NB4 (cell line): ENCODE results near the gene ROPN1L.
"Not testable (repeated sequence)": the region's sequence is repeated elsewhere in the genome, so short reads cannot be mapped to it uniquely, and the experiment has no call there.

ENCODE experiments used
- DNase-seq: peaks from one replicate; pipeline ENCODE4 v3.0.0; 2010; ENCODE audit warnings: low read depth
- H3K4me3 ChIP-seq: one replicate; pipeline ENCODE4 v1.5.1; 2011; ENCODE audit warnings: mild to moderate bottlenecking, low read depth, low read length, moderate library complexity
- MYC ChIP-seq: IDR thresholded peaks from 2 replicates; pipeline ENCODE4 v1.6.1; 2011; ENCODE audit warnings: low read depth, low read length
- POLR2A ChIP-seq: IDR thresholded peaks from 2 replicates; pipeline ENCODE4 v1.6.1; 2011; ENCODE audit warnings: mild to moderate bottlenecking; ENCODE audit not compliant: insufficient read length; ENCODE audit errors: extremely low read depth
- TF ChIP-seq, protein P1 (sequence below): IDR thresholded peaks from 2 replicates; pipeline ENCODE4 v1.6.1; 2011; ENCODE audit warnings: low read depth, low read length
- TF ChIP-seq, protein P2 (sequence below): IDR thresholded peaks from one replicate; pipeline ENCODE4 v1.5.1; 2012; ENCODE audit warnings: low read depth, low read length

The ROPN1L gene

GRCh38 chr5:10441083-10441991, at the start of gene ROPN1L:
Gene ROPN1L (plus strand): TSS chr5:10441879. CDS start chr5:10442168, 289 bp downstream.
- no peak for TF ChIP-seq MYC
- TF ChIP-seq, protein P1, sequence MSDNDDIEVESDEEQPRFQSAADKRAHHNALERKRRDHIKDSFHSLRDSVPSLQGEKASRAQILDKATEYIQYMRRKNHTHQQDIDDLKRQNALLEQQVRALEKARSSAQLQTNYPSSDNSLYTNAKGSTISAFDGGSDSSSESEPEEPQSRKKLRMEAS, result peak; percentile 61
- peak; percentile 95 for DNase-seq
- peak within 1 kb of the TSS; percentile 87 for H3K4me3 ChIP-seq

DNA sequence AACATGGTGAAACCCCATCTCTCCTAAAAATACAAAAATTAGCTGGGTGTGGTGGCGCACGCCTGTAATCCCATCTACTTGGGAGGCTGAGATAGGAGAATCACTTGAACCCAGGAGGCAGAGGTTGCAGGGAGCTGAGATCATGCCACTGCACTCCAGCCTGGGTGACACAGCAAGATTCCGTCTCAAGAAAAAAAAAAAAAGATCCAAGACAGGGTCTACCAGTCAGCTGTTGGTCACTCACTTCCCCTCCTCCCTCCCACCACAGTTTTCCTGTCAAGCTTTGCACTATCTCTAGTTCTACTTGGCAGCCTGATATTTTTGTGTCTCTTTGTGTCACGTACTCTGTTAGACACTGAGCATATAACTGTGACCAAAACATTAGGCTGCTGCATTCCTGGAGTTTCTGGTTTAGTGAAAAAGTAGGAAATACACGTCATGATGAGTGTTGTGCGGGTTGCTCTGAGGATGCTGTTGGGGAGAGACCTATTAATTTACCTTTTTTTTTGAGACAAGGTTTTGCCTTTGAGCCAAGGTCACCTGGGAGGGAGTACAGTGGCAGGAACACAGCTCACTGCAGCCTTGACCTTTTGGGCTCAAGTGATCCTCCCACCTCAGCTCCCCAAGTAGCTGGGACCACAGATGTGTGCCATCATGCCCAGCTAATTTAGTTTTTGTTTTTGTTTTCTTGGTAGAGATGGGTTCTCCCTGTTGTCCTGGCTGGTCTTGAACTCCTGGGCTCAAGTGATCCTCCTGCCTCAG, 48.9 kb upstream of the ROPN1L start:
- DNase-seq, result not testable (repeated sequence)

DNA sequence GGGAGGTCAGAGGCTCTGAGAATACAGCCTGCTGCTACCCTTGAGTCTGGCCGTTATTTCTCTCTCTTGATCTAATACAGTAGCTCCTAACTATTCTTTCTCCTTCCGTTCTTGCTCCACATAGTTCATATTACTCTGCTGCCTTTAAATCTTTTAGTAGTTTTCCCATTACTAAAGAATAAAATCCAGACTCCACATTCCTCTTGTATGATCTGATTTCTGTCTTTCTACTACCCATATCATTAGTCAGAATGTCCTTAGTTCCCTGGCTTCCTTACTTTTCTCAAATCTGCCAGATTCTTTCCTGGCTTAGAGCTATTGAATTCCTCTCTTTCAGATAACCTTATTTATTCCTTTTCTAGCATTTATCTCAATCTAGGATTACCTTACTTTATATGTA, 48.2 kb upstream of the ROPN1L start:
- no peak overlapping the region for H3K4me3 ChIP-seq
- TF ChIP-seq POLR2A, result no peak
- TF ChIP-seq, protein P1, result no peak
- TF ChIP-seq, protein P2, sequence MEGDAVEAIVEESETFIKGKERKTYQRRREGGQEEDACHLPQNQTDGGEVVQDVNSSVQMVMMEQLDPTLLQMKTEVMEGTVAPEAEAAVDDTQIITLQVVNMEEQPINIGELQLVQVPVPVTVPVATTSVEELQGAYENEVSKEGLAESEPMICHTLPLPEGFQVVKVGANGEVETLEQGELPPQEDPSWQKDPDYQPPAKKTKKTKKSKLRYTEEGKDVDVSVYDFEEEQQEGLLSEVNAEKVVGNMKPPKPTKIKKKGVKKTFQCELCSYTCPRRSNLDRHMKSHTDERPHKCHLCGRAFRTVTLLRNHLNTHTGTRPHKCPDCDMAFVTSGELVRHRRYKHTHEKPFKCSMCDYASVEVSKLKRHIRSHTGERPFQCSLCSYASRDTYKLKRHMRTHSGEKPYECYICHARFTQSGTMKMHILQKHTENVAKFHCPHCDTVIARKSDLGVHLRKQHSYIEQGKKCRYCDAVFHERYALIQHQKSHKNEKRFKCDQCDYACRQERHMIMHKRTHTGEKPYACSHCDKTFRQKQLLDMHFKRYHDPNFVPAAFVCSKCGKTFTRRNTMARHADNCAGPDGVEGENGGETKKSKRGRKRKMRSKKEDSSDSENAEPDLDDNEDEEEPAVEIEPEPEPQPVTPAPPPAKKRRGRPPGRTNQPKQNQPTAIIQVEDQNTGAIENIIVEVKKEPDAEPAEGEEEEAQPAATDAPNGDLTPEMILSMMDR, result no peak
- no peak for TF ChIP-seq MYC
- DNase-seq, result no peak

More for the DNA sequence above, 48.9 kb upstream of the ROPN1L start:
- not testable (repeated sequence) for H3K4me3 ChIP-seq

GRCh38 chr5:10396552-10396951, 45.1 kb upstream of the ROPN1L start:
- TF ChIP-seq MYC (no peak), POLR2A (no peak)
- TF ChIP-seq, protein P1, result no peak
- TF ChIP-seq, protein P2, result no peak

DNA sequence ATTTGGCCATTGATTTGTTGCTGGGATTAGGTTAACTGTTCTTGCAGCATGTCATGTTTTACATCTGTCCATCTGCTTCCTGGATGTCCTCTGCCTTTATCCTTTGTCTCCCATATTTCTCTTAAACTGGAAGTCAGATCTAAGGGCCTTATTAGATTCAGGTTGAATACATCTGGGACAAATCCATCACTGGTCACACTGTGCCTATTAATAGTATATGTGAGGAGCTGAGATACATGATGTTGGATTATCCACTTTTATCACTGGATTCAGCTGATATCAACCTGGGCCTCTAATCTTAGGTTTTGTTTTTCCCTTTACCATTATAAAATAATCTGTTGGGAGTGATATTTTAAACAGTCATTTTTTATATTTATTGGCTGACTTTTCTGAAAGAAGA, 41.8 kb upstream of the ROPN1L start:
- DNase-seq, result no peak
- TF ChIP-seq, protein P2, result no peak
- no peak for TF ChIP-seq MYC
- TF ChIP-seq, protein P1, result no peak
- no peak for TF ChIP-seq POLR2A

More at GRCh38 chr5:10396552-10396951, 45.1 kb upstream of the ROPN1L start:
- H3K4me3 ChIP-seq, result no peak overlapping the region
- no peak for DNase-seq

DNA sequence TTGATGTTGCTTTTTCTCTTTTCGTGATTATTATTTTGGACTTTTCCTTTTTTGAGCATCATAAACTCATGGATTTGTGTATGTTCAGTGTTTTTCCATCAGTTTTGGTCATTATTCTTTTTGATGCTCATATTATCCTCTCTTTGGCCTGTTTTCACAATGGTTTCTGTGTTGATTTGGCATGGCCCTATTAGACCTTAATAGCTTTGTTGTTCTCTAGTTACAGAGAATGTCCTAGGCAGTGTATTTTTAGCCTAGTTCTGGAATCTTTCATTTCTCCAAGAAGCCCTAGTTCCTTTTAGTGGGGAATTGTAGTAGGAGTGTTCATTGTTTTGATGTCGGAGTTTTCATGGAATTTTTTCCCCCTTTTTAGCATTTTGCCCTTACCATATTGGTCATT, 41.3 kb upstream of the ROPN1L start:
- no peak for DNase-seq
- H3K4me3 ChIP-seq, result no peak overlapping the region
- TF ChIP-seq, protein P2, result no peak
- TF ChIP-seq MYC (no peak), POLR2A (no peak)
- TF ChIP-seq, protein P1, result no peak

More for the DNA sequence above, 41.8 kb upstream of the ROPN1L start:
- H3K4me3 ChIP-seq, result no peak overlapping the region
